Activated CD4-positive, CD25-positive, alpha-beta regulatory T cell (primary cell): ENCODE measurements around the gene SLC1A4.

Source experiments
- DNase-seq, 4 experiments: peaks; one replicate each; lab custom pipeline; 2025; lab: John Stamatoyannopoulos, UW

Gene SLC1A4

GRCh38 chr2:65072181-65072970 is 83.2 kb downstream of the SLC1A4 start:
- no peak for DNase-seq
